A549 (cell line): ENCODE results near the gene SCGB1A1.

ENCODE experiments used
- EP300 ChIP-seq, 2 experiments: fragments of >200 bp; sonication (Bioruptor Twin); formaldehyde crosslinking; IDR thresholded peaks; 2 replicates in 1 of 2; 3 replicates in 1 of 2; pipeline ENCODE4 v1.6.1; 2016 to 2017
- TF ChIP-seq, protein P1 (sequence below): fragments of >200 bp; sonication (Bioruptor Twin); formaldehyde crosslinking; IDR thresholded peaks from 3 replicates; pipeline ENCODE4 v1.5.1; 2016

- TF ChIP-seq, protein P1, sequence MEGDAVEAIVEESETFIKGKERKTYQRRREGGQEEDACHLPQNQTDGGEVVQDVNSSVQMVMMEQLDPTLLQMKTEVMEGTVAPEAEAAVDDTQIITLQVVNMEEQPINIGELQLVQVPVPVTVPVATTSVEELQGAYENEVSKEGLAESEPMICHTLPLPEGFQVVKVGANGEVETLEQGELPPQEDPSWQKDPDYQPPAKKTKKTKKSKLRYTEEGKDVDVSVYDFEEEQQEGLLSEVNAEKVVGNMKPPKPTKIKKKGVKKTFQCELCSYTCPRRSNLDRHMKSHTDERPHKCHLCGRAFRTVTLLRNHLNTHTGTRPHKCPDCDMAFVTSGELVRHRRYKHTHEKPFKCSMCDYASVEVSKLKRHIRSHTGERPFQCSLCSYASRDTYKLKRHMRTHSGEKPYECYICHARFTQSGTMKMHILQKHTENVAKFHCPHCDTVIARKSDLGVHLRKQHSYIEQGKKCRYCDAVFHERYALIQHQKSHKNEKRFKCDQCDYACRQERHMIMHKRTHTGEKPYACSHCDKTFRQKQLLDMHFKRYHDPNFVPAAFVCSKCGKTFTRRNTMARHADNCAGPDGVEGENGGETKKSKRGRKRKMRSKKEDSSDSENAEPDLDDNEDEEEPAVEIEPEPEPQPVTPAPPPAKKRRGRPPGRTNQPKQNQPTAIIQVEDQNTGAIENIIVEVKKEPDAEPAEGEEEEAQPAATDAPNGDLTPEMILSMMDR, result no peak
- no peak for TF ChIP-seq EP300 (IDR thresholded peaks at IDR 0.05)
Observed at GRCh38 chr11:62421996-62422395, 3.2 kb downstream of the SCGB1A1 start.
